Occipital lobe (tissue), 2 donors: ENCODE measurements around the gene PLEKHA6. TPM values are rescaled to one million over a fixed set of nuclear protein-coding genes. Genes with fewer than 3 reads are reported as not detected.
"Not testable (repeated sequence)": the region's sequence is repeated elsewhere in the genome, so short reads cannot be mapped to it uniquely, and the experiment has no call there.

Experiments used
- DNase-seq: peaks from one replicate; lab custom pipeline; 2025; lab: John Stamatoyannopoulos, UW
- total RNA-seq: library from RNA; depleted of rRNA; stranded (reverse); fragments of >200 nt; gene quantifications from one replicate; pipeline ENCODE4 v1.2.3, GENCODE V29; 2014

The PLEKHA6 gene
- total RNA-seq, 1 donor from 2014 or later: 7.5 TPM

GRCh38 chr1:204241914-204242313 is 117.8 kb downstream of the PLEKHA6 start:
- DNase-seq: no peak

- DNase-seq: no peak
Observed at GRCh38 chr1:204241050-204241449, 118.7 kb downstream of the PLEKHA6 start.

DNA sequence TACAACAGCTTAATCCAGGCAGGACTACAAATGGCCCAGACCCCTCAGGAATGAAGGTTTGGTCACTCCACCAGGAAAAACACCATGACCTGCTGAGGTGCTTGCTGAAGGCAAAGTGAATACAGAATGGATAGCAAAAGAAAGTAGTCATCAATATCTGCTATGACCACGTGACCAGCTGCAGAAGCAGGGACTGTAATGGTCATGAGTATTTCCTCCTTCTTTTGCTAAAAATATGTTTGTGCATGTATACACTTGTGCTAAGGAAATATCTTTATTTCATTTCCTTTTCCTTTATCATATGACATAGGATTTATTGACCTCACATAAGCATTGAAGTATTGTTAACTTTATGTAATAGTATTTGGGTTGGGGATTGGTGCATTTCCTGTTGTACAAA is 119.5 kb downstream of the PLEKHA6 start:
- DNase-seq: no peak

- DNase-seq: not testable (repeated sequence)
Observed at GRCh38 chr1:204239401-204239800, 120.3 kb downstream of the PLEKHA6 start.

- DNase-seq: not testable (repeated sequence)
Observed at GRCh38 chr1:204238520-204238919, 121.2 kb downstream of the PLEKHA6 start.

DNA sequence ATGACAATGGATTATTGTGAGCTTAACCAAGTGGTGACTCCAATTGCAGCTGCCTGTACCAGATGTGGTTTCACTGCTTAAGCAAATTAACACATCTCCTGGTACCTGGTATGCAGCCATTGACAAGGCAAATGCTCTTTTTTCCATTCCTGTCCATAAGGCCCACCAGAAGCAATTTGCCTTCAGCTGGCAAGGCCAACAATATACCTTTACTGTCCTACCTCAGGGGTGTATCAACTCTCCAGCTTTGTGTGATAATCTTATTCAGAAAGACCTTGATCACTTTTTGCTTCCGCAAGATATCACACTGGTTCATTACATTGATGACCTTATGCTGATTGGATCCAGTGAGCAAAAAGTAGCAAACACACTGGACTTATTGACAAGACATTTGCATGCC is 122.2 kb downstream of the PLEKHA6 start:
- not testable (repeated sequence) for DNase-seq

GRCh38 chr1:204232526-204232925 is 127.2 kb downstream of the PLEKHA6 start:
- no peak for DNase-seq

- no peak for DNase-seq
Observed at GRCh38 chr1:204230211-204230610, 129.5 kb downstream of the PLEKHA6 start.

GRCh38 chr1:204228896-204229295 is 130.8 kb downstream of the PLEKHA6 start:
- no peak for DNase-seq

- no peak for DNase-seq
Observed at GRCh38 chr1:204227996-204228785, 131.5 kb downstream of the PLEKHA6 start.

DNA sequence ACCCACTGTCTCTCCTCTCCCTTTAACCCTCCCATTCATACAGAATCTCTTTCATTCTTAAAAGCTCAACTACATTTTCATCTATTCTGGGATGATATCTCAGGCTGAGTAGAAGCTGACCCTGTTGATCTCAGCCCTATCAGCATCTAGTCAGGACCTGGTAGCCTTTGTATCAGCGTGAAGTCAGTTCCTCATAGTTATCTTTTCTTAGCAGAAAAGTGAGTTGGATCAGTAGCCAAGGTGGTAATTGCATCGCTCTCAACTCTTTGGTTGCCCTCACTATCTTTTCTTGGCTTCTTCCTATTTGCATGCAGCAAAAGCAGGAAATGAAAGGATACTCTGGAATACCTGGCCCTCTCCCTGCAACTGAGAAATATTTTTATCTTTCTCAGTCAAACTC is 132.4 kb downstream of the PLEKHA6 start:
- no peak for DNase-seq

DNA sequence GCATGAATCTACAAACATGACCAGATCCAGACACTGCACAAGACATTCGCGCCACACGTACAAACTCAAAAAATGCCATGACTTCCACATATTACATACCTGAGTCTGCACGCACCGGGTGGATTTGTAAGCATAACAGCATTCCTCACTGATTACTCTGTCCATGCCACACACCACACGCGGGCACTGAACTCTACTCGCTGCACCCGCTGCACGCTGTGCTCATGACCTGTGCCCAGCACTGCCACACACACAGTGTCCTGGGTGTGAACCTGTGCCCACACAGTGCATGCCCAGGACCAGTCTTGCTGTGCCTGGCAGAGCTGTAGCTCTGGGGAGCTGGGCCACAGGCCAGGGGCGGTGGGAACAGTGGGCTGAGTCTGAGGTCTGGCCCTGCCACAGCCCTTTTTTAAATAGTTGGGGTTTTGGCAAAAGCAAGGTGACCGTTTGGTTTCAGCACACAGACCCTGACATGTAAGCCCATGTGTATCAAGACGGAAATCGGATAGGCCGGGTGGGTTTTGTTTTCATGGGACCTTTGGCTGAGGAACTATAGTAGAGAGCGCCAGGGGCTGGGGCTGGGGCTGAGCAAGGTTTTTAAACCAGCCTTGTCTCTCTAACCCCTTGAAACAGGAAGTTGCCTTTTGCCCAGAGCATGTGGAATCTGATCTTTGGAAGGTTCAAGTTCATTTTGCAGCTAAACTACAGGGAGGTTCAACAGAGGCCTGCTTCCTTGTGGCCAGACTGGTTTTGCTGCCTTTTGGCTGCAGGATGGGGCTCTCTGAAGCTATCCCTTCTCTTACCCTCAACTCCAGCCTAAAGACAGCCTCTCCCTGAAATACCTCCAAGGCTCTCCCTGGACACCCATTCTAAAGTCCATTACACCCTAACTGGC is 133.6 kb downstream of the PLEKHA6 start:
- no peak for DNase-seq

GRCh38 chr1:204224655-204225054 is 135.1 kb downstream of the PLEKHA6 start:
- no peak for DNase-seq

- DNase-seq: no peak
Observed at GRCh38 chr1:204223129-204223860, 136.4 kb downstream of the PLEKHA6 start.

- DNase-seq: no peak
Observed at GRCh38 chr1:204222764-204223055, 137.0 kb downstream of the PLEKHA6 start.

GRCh38 chr1:204222006-204222763 is 137.5 kb downstream of the PLEKHA6 start:
- no peak for DNase-seq

- no peak for DNase-seq
Observed at GRCh38 chr1:204221271-204221670, 138.5 kb downstream of the PLEKHA6 start.

DNA sequence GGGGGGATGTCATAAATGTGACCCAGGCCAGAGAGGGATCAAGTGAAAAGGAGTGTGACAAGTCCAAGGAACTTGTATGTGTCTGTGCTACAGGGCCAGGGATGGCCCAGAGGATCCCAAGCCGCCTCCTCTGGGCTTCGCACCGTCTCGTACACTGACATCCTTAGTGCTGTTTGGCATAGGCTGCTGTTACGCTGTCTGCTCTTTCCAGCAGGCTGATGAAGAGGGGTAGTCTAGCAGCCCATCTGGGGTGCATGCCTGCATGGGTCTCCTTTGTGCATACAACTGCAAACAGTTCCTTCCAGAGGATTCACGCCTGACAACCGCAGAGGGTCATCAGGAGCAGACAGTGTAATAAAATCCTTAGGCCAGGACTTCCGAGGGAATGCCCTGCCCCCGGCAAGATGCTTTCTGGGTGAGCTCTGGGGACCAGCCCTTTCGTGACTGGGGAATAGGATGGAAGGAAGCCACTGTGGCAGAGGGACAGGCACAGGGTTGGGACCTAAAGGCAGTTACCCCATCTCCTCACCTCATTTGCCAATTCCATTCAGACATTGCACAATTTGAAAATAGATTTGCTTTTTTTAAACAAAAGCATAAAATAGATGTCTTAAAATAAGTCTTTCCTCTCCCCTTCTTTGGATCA is 139.6 kb downstream of the PLEKHA6 start:
- no peak for DNase-seq

- DNase-seq: no peak
Observed at GRCh38 chr1:204218552-204218951, 141.2 kb downstream of the PLEKHA6 start.

- no peak for DNase-seq
Observed at GRCh38 chr1:204217648-204218000, 142.1 kb downstream of the PLEKHA6 start.
